ENCODE measurements around the gene STRAP.
A peak's percentile ranks its signal among the peaks of the same experiment; 100 is the strongest.

Gene STRAP

DNA sequence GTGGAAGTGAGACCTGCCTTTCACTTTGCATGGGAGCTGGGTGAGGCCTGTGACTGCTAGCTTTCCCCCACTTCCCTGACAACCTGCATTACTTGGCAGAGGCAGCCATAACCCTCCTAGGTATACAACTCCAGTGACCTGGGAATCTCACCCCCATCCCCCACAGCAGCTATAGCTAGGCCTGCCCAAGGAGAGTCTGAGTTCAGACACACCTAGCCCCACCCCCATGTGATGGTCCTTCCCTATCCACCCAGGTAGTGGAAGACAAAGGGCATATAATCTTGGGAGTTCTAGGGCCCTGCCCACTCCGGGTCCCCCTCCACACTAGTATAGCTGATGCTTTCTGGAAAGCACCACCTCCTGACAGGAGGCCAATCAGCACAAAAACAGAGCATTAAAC, 6.3 kb upstream of the STRAP start:
- no peak overlapping the region for H3K9ac ChIP-seq (ENCODE audit: low read length)
- no peaks in the 10 kb centered on the region for H3K9me3 ChIP-seq (ENCODE audit: control insufficient read depth, low read length)
- H3K27me3 ChIP-seq (ENCODE audit: control insufficient read depth, insufficient read depth, low read length): peaks cover 3% of the 10 kb centered on the region
- H3K4me3 ChIP-seq (ENCODE audit: low read length): no peak overlapping the region
- no peaks in the 10 kb centered on the region for H3K36me3 ChIP-seq (ENCODE audit: control insufficient read depth, insufficient read depth, low read length)
- no peaks in the 10 kb centered on the region for H3K4me1 ChIP-seq (ENCODE audit: control insufficient read depth, insufficient read depth, low read length)

DNA sequence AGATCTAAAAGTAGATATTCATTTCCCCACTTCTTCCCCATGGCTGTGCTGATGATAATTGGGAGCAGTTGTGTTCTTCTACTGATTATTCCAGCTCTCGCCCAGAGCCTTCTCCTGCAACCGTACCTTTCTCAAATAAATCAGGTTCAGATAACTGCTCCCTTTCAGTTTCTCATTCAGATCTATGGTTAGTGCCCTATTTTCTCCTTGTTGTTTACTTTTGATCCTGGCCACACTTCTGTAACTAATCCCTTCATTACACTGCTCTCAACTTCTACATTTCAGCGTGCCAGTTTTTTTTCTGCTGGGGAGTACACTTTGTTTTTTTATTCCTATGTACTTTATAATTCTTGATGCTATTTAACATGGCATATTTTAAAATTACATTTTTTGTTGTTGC, 2.8 kb upstream of the STRAP start:
- no peak overlapping the region for H3K4me3 ChIP-seq (ENCODE audit: low read length)
- H3K9ac ChIP-seq (ENCODE audit: low read length): no peak overlapping the region
- H3K9me3 ChIP-seq (ENCODE audit: control insufficient read depth, low read length): no peaks in the 10 kb centered on the region
- H3K27me3 ChIP-seq (ENCODE audit: control insufficient read depth, insufficient read depth, low read length): peaks cover 3% of the 10 kb centered on the region
- H3K36me3 ChIP-seq (ENCODE audit: control insufficient read depth, insufficient read depth, low read length): no peaks in the 10 kb centered on the region
- no peaks in the 10 kb centered on the region for H3K4me1 ChIP-seq (ENCODE audit: control insufficient read depth, insufficient read depth, low read length)

DNA sequence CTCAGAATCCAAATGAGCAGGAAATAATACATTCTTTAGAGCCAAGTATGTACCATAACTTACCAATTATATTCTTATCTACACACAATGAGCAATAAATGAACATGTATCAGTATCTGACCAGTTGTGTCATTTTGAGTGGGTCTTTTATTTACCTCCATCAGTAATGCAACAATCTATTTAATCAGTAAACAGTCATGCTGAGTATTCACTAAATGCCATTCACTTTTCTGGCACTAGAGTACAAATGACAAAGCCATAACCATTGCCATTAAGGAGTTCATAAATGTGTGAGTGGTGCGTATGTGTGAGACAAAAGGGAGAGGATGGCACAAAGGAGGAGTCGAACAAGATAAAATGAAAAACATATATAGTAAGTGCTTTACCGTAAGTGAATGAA, 1.5 kb upstream of the STRAP start:
- Histone ChIP-seq H3K27me3 (ENCODE audit: control insufficient read depth, insufficient read depth, low read length) (peaks cover 3% of the 10 kb centered on the region), H3K9me3 (ENCODE audit: control insufficient read depth, low read length) (no peaks in the 10 kb centered on the region), H3K36me3 (ENCODE audit: control insufficient read depth, insufficient read depth, low read length) (no peaks in the 10 kb centered on the region), H3K4me1 (ENCODE audit: control insufficient read depth, insufficient read depth, low read length) (no peaks in the 10 kb centered on the region), H3K9ac (ENCODE audit: low read length) (no peak overlapping the region), H3K4me3 (ENCODE audit: low read length) (no peak overlapping the region)

DNA sequence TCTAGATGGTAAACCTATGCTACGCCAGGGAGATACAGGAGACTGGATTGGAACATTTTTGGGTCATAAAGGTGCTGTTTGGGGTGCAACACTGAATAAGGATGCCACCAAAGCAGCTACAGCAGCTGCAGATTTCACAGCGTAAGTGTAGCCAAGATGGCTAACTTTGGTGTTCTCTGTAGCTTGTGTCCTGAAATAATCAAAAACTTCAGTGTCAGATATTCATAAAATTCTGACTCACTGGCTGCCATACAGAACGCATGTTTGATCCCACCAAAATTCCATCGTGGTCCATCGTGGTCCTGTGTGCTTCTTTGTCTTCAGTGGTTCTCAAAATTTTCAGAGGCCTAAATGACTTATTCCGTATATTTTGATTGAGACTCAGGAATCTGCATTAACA, 1.3 kb downstream of the STRAP start:
- Histone ChIP-seq H3K4me3 (ENCODE audit: low read length) (peak overlapping the region; percentile 96), H3K4me1 (ENCODE audit: control insufficient read depth, insufficient read depth, low read length) (peaks cover 6% of the 10 kb centered on the region), H3K27me3 (ENCODE audit: control insufficient read depth, insufficient read depth, low read length) (no peaks in the 10 kb centered on the region), H3K9me3 (ENCODE audit: control insufficient read depth, low read length) (no peaks in the 10 kb centered on the region), H3K9ac (ENCODE audit: low read length) (peak overlapping the region; percentile 98), H3K36me3 (ENCODE audit: control insufficient read depth, insufficient read depth, low read length) (no peaks in the 10 kb centered on the region)

DNA sequence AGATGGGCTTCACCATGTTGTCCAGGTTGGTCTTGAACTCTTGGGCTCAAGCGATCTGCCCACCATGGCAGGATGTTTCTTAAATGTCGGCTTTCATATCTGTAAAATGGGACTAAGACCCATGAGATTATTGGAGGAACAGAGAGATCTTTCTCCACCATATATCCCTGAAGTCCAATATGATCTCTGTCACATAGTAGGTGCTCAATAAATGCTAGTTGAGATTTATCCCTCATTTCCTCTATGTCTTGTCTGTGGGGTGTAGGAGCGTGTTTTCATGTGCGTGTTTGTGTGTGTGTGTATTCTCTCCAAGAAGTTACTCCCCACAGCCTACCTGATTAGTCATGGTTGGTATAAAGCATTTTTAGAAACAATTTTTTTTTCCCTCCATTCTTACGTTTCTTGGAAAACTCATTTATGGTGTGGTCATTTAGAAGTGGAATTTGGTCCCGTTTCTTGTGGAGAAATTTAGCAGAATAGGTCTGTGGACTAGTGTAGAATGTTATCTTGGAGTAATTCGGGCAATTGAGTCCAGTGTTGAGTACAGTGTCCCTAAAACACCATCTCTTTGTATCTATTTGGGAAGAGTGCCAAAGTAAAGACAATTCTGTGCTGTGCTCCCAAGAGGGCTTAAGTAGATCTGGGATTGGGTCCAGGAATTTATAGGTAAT, 4.3 kb downstream of the STRAP start:
- peaks cover 6% of the 10 kb centered on the region for H3K4me1 ChIP-seq (ENCODE audit: control insufficient read depth, insufficient read depth, low read length)
- no peaks in the 10 kb centered on the region for H3K36me3 ChIP-seq (ENCODE audit: control insufficient read depth, insufficient read depth, low read length)
- H3K27me3 ChIP-seq (ENCODE audit: control insufficient read depth, insufficient read depth, low read length): no peaks in the 10 kb centered on the region

DNA sequence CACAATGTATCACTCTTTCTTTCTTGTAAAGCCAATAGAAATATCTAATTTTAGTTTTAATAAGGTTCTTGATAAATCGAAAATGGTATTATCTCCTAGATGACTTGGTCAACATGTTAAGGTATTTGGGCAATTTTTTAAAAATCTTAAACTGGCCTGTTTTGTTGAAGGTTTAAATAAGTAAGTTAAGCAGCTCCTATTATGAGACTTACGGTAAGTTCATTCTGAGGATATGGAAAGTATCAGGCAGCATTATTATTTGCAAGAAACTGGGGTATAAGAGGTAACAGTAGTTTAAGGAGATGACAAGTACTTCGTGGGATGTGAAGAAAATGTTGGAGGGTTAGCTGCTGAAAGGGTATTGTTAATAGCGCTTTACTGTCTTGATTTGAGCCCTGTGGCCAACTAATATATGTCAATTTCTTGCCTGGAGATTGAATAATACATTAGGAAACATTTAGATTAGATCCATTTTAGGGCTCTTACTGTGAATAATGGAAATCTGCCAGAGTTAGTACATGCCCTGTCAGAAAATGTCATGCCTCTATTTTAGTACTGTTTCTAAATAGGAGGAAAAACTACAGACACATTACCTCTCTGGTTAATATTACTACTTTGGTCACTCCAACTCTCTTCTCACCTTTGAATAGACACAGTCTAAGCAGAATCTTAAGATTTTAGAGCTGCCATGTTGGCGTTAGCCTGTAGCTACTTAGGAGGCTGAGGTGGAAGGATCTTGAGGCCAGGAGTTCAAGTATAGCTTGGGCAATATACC, 5.0 kb downstream of the STRAP start:
- H3K9me3 ChIP-seq (ENCODE audit: control insufficient read depth, low read length): no peaks in the 10 kb centered on the region
- peaks cover 6% of the 10 kb centered on the region for H3K4me1 ChIP-seq (ENCODE audit: control insufficient read depth, insufficient read depth, low read length)
- no peak overlapping the region for H3K9ac ChIP-seq (ENCODE audit: low read length)
- no peaks in the 10 kb centered on the region for H3K27me3 ChIP-seq (ENCODE audit: control insufficient read depth, insufficient read depth, low read length)
- no peak overlapping the region for H3K4me3 ChIP-seq (ENCODE audit: low read length)
- no peaks in the 10 kb centered on the region for H3K36me3 ChIP-seq (ENCODE audit: control insufficient read depth, insufficient read depth, low read length)

More for the DNA sequence above, 4.3 kb downstream of the STRAP start:
- H3K9ac ChIP-seq (ENCODE audit: low read length): no peak overlapping the region
- no peaks in the 10 kb centered on the region for H3K9me3 ChIP-seq (ENCODE audit: control insufficient read depth, low read length)
- no peak overlapping the region for H3K4me3 ChIP-seq (ENCODE audit: low read length)

DNA sequence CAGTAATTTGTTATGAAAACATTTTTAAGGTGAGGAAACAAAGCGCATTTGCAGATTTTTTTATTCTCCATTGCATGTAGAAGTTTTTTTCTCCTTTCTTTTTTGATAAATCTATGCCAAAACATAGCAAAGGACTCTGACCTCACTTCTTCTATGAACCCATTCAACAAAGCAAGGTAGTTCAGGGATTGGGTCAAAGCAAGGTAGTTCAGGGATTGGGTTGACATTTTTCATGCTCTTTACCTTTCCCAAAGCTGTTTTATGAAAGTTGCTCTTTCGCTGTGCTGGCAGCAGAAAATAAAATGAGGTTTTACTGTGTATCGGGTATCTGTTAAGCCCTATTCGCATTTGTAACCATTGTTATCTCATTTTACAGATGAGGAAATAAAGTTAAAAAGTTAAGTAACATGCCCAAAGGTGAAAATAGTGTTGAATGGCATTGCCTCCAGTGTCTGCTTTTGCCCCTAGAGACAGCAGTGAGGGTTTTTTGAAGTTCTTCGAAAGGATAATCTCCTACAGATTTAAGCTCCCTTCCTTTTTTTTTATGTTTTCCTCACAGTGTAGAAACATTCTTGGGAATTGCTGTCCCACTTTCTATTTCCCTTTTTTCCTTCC, 10.6 kb downstream of the STRAP start:
- H3K9me3 ChIP-seq (ENCODE audit: control insufficient read depth, low read length): no peaks in the 10 kb centered on the region
- no peaks in the 10 kb centered on the region for H3K27me3 ChIP-seq (ENCODE audit: control insufficient read depth, insufficient read depth, low read length)
- no peak overlapping the region for H3K9ac ChIP-seq (ENCODE audit: low read length)
- H3K4me3 ChIP-seq (ENCODE audit: low read length): no peak overlapping the region
- no peaks in the 10 kb centered on the region for H3K36me3 ChIP-seq (ENCODE audit: control insufficient read depth, insufficient read depth, low read length)
- peaks cover 4% of the 10 kb centered on the region for H3K4me1 ChIP-seq (ENCODE audit: control insufficient read depth, insufficient read depth, low read length)

DNA sequence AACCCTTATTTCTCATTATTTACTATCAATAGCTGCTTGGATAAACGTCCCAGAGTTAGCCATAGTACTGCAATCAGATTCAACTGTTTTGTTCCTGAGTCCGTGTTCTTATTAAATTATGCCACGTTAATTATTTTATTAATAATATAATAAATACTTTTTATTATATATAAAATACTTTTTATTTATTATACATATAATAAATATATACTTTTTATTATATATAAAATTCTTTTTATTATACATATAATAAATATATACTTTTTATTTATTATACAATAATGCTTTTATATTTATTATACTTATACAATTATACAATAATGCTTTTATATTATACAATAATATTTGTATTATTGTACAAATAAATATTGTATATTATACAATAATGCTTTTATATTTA, 11.1 kb downstream of the STRAP start:
- H3K9ac ChIP-seq (ENCODE audit: low read length): no peak overlapping the region
- no peaks in the 10 kb centered on the region for H3K9me3 ChIP-seq (ENCODE audit: control insufficient read depth, low read length)
- no peak overlapping the region for H3K4me3 ChIP-seq (ENCODE audit: low read length)
- no peaks in the 10 kb centered on the region for H3K36me3 ChIP-seq (ENCODE audit: control insufficient read depth, insufficient read depth, low read length)
- no peaks in the 10 kb centered on the region for H3K27me3 ChIP-seq (ENCODE audit: control insufficient read depth, insufficient read depth, low read length)
- peaks cover 6% of the 10 kb centered on the region for H3K4me1 ChIP-seq (ENCODE audit: control insufficient read depth, insufficient read depth, low read length)

DNA sequence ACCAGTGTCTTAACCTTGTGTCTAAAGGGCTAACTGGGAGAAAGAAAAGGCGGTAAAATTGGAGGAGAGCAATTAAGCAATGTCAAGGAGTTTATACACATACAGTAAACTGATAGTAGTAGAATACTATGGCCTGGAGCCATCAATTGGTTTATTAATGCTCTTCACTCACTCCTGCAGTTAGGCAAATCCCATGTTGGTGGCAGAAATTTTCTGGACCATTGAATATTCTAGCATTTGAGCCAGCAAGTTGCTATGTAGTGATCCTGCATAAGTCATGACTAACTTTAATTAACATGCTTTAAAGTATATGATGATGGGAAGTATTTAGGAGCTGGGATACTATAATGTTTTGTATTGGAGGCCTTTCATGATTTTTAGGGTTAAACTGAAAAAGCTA, 14.7 kb downstream of the STRAP start:
- Histone ChIP-seq H3K36me3 (ENCODE audit: control insufficient read depth, insufficient read depth, low read length) (no peaks in the 10 kb centered on the region), H3K4me1 (ENCODE audit: control insufficient read depth, insufficient read depth, low read length) (peaks cover 7% of the 10 kb centered on the region), H3K9ac (ENCODE audit: low read length) (no peak overlapping the region), H3K4me3 (ENCODE audit: low read length) (no peak overlapping the region), H3K9me3 (ENCODE audit: control insufficient read depth, low read length) (no peaks in the 10 kb centered on the region), H3K27me3 (ENCODE audit: control insufficient read depth, insufficient read depth, low read length) (no peaks in the 10 kb centered on the region)

DNA sequence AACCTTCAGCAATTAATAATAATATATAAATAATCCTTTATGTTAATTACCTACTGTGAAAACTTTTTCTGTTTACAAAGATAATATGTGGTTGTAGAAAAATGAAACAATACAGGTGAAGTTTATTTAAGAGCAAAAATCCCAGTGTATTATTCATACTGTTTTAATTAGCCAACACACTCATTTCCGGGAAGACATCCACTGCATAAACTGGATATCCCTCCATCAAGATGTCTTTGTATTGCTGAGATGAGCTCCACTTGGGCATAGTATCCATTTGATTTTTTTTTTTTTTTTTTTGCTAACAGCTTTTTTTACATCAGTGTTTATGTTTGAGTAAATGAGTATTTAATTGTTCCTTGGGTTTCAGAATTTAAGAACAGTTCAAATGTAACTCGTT, 15.2 kb downstream of the STRAP start:
- Histone ChIP-seq H3K27me3 (ENCODE audit: control insufficient read depth, insufficient read depth, low read length) (no peaks in the 10 kb centered on the region), H3K4me1 (ENCODE audit: control insufficient read depth, insufficient read depth, low read length) (peaks cover 7% of the 10 kb centered on the region), H3K36me3 (ENCODE audit: control insufficient read depth, insufficient read depth, low read length) (no peaks in the 10 kb centered on the region)

DNA sequence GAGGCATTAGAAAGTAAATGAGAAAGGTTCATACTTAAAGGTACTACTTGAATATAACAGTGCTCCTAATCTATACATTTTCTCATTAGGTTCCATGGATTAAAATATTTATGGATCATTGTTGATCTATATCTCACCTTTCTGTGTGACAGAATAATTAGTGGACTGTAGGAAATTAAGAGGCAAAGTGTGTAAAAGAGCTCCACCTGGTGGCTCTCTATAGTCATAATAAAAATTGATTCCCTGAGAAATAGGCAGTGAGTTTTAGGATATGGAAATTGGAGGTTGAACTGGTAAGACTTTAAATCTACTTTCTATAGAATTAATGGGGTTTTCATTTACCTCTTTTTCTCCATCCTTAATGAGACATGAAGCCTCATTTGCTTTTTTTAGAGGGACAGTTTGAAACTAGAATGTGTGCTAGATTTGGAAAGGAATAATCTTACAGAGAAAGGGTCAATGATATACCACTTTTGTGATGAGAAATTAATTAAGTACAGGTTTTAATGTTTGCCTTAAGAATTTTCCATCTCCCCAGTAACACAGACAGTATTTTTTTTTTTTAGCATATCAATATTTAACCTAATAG, 17.2 kb downstream of the STRAP start:
- Histone ChIP-seq H3K36me3 (ENCODE audit: control insufficient read depth, insufficient read depth, low read length) (no peaks in the 10 kb centered on the region), H3K4me3 (ENCODE audit: low read length) (no peak overlapping the region), H3K9me3 (ENCODE audit: control insufficient read depth, low read length) (no peaks in the 10 kb centered on the region), H3K27me3 (ENCODE audit: control insufficient read depth, insufficient read depth, low read length) (no peaks in the 10 kb centered on the region), H3K9ac (ENCODE audit: low read length) (no peak overlapping the region), H3K4me1 (ENCODE audit: control insufficient read depth, insufficient read depth, low read length) (peaks cover 4% of the 10 kb centered on the region)

More for the DNA sequence above, 15.2 kb downstream of the STRAP start:
- Histone ChIP-seq H3K9me3 (ENCODE audit: control insufficient read depth, low read length) (no peaks in the 10 kb centered on the region), H3K9ac (ENCODE audit: low read length) (no peak overlapping the region), H3K4me3 (ENCODE audit: low read length) (no peak overlapping the region)

DNA sequence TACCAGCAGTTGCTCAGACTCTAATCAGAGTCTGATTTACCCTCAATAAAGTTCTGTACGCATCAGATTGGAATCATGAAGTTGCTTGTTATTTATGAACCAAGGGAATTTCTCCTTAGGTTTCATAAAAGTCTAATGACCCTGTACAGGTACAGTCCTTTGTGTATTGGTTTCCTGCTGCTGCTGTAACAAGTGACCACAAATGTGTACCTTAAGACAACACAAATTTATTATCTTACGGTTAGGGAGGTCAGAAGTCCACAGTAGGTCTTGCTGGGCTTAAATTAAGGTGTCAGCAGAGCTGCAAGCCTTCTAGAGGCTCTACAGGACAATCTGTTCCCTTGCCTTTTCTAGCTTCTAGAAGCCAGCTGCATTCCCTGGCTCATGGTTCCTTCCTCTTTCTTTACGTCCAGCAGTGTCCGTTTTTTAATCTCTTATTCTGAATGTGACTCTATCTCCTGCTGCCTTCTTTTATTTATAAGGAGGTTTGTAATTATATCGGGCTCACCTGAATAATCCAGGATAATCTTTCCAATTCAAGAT, 22.3 kb downstream of the STRAP start:
- no peaks in the 10 kb centered on the region for H3K4me1 ChIP-seq (ENCODE audit: control insufficient read depth, insufficient read depth, low read length)
- no peak overlapping the region for H3K9ac ChIP-seq (ENCODE audit: low read length)
- no peak overlapping the region for H3K4me3 ChIP-seq (ENCODE audit: low read length)
- no peaks in the 10 kb centered on the region for H3K36me3 ChIP-seq (ENCODE audit: control insufficient read depth, insufficient read depth, low read length)
- no peaks in the 10 kb centered on the region for H3K27me3 ChIP-seq (ENCODE audit: control insufficient read depth, insufficient read depth, low read length)
- no peaks in the 10 kb centered on the region for H3K9me3 ChIP-seq (ENCODE audit: control insufficient read depth, low read length)

Data from mucosa of stomach (tissue), 1 donor.